Activated CD4-positive, alpha-beta T cell treated with anti-CD3 and anti-CD28 coated beads for 24 hours (primary cell): ENCODE results near the gene RASGRP3.

ENCODE experiments used
- DNase-seq, 2 donors: peaks; one replicate each; pipeline ENCODE4 v3.0.0-alpha.2; 2020; ENCODE audit warnings: low read depth in 2 of 2

Gene RASGRP3

DNA sequence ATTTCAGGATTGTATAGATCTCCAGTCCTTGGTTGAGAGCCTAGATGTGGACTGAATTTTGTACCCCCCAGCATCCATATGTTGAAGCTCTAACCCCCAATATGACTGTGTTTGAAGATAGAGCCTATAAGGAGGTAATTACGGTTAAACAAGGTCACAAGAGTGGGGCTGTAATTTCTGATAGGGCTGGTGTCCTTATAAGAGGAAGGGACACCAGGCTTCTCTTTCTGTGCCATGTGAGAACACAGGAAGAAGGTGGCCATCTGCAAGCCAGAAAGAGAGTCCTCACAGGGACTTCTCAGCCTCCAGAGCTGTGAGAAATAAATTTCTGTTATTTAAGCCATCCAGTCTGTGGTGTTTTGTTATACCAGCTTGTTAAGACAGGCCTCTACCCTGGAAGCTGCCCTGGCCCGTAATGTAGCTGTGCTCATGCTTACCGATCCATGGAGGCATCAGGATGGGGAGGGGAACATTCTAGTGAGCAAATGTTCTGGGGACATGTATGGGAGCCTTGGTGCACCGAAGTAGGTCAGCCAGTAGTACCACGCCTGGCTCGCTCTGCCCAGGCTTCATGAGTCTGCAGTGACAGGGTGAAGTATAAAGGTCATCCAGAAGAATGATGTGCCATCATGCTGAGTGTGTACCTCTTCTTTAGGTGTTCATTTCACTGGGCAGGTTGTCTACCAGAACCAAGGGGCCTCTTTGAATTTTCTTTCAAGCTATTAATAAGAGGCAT, 16.1 kb downstream of the RASGRP3 start:
- DNase-seq, result no peak

DNA sequence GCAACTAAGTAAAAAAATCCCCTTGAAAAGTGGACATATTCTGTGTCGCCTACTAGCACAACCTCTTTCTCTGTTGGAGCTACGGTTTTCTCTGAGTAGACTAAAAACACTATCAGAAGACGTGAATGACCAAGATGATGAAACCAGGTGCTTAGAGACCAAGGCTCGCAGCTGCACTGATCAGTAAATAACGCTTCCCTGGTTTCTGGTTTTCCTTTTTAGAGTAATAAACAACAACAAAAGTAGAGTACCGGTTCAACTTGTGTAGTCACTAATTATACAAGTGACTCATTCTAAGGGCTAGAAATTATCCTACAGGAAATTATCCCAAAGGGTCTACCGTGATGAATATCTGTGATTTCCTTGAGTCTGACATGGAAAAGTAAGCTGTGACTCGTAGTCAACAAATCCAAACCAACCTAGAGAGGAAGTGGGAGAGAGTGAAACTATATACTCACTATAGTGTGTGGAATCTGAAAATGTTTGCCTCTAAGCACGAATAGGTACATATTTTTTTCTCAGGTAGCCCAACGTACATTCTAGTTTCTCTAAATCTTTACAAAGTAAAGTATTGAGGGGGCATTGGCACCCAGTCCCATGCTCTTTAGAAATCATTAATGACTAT, 17.8 kb downstream of the RASGRP3 start:
- DNase-seq, result no peak

DNA sequence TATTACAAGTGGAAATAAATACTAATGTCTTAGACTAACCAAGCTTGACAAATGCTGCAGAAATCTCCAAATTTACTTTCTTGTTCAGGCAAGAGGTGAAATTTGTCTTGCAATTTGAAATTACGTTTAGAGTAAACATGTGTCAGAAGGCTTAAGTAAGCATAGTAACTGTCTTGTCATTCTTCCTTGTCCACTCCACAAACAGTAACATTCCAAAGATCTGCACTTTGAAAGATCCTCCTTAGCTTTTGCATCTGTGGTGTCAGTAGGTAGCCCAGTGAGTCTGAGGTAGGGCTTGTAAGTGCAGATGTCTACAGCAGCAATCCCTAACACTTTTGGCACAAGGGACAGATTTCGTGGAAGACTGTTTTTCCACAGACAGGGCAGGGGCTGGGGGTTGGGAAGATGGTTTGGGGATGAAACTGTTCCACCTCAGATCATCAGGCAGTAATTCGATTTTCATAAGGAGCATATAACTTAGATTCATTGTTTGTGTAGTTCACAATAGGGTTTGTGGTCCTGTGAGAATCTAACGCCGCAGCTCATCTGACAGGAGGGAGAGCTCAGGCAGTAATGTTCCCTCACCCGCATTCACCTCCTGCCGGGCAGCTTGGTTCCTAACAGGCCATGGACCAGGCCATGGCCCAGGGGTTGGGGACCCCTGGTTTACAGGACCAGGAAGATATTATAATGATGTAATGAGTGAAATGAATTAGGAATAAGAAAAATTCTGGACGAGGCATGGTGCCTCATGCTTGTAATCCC, 18.6 kb downstream of the RASGRP3 start:
- no peak for DNase-seq

DNA sequence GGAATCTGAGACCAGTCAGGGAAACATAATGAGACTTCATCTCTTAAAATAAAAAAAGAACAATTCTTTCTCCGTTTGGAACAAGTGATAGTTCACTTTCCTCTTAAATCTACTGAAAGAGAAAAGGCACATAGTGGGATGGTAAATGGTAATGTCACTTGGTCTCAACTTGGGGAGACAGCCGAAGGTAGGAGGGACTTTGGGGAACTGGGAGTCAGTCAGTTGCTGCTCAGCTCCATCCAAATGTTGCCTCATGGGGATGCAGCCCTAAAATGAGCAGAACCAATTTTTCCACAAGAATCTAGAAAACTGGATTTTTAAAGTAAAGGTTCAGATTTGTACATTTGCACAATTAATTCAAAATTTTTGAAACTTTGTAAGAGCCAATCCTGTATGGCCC, 19.2 kb downstream of the RASGRP3 start:
- DNase-seq, result no peak

DNA sequence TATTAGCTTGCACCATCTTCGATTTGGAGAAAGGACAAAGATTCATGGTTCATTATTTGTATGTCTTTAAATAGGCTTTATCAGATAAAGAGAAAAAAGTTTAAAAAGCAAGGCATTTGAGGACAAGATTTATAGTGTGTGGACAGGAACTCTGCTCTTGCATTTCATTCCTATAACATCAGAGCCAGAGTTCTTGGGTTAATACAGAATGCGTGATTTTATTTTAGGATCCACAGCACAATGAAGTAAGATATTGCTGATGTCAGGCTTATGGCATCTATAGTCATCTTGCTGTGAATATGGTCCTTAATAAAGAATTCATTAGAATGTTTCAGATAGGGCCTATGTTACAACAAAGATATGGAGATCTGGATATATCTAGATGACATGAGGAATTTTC, 19.7 kb downstream of the RASGRP3 start:
- DNase-seq, result no peak

DNA sequence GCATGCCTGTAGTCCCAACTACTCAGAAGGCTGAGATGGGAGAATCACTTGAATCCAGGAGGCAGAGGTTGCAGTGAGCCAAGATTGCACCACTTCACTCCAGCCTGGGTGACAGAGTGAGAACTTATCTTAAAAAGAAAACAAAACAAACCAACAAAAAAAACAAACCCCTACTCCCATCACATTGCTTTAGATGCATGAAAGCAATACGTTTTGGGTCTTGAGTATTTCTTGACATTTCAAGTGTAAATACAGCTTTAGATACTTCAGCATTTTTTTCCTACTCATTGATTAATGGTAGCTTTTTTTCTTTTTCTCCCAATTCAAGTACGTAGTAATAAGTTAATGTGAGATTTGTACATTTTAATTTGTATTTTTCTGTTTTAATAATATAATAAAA, 20.3 kb downstream of the RASGRP3 start:
- no peak for DNase-seq

DNA sequence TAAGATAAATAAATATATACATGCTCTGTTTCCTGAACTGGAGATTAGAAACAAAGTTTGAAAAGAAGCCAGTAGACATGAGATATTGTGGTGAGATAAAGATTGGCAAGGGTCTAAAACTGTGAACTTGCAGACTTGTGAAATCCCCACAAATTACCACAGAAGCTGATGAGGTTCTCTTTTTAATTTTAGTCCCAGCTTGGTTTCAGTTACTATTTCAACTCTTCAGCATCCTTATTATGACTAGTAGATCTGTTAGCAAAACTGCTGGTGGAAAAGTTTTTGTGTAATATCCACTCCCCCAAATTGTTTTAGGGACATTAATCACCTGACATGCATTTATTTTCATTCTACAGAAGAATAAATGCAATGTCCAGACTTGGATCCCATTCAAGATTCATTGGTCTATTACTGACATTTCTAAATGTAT, 20.8 kb downstream of the RASGRP3 start:
- DNase-seq, result no peak

DNA sequence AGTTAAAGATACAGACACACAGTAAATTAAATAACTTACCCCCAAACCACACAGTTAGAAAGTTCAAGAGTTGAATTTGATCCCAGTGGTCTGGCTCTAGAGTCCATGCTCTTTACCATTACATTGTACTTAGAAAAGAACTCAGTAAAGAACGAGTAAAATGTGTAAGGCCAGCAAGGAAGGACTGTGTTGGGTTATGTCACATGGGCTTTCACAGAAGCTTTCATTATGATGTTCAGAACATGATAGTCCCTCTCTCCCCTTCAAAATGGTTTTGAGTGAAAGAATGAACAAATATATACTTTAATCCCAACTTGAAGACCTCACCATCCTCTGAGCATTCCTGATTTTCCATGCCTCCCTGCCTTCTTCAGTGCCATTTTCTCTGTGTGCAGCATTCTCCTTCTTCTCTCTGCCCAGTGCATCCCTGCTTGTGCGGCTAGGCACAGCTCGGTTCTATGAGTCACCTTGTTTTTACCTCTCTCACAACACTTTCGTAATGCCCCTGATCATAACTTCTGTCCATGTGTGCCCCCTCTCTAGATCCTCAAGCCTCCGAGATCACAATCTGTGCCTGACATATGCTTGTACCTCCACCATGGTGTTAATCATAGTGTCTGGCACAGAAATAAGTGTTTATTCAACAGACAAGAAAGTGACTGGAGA, 22.0 kb downstream of the RASGRP3 start:
- no peak for DNase-seq

DNA sequence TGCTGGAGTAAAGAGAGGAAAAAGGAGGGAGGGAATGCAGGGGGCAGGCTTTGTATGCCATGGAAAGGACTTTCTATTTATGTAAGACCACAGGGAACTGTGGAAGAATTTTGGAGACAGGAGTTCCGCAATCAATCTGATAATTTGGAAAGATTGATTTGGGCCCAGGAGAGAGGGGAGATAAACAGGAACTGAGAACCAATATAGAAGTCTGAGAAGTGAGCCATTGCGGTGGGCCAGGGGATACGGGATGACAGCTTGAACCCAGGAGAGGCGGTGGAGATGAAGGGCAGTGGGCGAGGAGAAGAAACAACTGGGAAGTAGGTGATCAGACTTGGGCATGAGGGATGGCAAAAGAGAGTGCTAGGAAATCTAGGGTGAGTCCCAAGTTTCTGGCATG, 23.7 kb downstream of the RASGRP3 start:
- no peak for DNase-seq

DNA sequence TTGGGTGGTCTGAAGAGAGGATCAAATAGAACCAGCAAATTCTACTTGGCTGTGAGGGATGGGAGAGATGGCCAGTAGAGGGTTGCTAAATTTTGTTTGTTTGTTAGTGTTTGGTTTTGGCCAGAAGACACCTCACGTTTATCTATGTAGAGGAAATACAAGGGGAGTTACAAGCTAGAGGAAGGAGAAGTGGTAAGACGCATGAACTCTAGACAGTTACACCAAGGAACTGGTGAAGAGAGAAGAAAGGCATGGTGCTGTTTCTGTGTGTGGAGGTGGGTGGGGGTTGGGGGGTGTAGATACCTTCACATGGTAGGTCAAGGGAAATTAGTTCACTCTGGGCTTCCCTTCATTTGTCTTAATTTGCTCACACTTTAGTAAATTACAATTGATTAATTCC, 25.6 kb downstream of the RASGRP3 start:
- no peak for DNase-seq

DNA sequence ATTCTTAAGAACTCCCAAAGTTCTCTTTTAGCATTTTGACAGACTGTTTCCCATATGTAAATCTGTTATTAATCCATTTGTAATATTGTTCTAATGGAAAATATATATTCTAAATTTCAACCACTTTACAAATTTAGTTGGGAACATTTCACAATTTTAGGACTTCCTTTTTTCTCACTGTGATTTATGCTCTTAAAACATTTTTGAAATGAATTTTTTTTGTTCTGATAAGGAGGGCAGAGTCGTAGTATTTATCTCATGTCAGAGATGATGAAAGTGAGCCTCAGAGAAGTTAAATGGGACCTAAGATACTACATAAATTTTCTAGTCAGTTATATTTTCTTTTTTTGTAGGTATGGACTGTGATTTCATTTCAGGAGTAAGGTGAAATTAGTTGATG, 26.6 kb downstream of the RASGRP3 start:
- DNase-seq, result no peak

DNA sequence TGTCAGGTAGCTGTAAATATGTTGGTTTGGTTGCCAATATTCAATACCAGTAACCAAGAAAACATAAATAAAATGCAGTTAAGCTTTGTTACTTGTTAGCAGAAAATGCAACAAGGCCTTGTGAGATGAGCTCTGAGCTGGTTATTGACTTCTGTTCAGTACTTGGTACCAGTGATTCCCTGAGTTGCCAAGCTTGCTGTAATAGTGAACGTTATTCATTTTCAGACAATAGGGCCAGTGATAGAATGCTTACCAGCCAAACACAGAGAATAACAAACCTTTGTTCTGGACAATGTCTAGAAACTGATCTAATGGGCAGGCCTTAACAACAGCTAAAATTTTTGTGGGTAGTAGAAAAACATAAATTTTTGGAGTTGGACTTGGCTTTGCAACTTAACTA, 29.5 kb downstream of the RASGRP3 start:
- no peak for DNase-seq

DNA sequence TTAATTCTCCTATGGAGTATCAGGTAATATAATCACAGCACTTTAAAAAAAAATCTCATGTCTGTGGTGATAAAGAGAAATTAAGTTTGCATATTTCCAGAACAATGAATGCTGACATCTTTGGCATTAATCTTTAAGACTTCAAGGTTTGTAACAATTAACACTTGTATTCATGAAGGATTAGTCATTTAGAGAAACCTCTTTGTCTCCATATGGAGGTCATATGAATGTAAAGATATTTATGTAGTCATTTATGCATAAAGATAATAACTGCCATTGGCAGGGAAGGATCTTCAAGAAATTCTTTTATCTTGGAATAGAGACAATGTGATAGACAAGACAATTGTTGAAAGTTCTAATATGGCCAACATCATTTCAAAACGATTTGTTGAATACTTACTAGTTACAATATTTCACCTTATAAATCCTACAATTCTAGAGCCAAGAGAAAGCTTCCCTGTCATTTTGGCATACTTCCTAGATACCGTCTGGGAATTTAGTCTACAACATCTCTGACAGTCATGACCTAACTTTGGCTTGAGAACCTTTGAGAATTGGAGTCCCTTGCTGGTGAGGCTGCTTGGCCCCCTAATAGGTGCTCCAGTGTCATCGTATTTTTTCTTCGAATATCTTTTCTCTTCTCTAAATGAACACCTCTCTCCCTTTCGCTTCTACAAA, 33.6 kb downstream of the RASGRP3 start:
- DNase-seq, result no peak

DNA sequence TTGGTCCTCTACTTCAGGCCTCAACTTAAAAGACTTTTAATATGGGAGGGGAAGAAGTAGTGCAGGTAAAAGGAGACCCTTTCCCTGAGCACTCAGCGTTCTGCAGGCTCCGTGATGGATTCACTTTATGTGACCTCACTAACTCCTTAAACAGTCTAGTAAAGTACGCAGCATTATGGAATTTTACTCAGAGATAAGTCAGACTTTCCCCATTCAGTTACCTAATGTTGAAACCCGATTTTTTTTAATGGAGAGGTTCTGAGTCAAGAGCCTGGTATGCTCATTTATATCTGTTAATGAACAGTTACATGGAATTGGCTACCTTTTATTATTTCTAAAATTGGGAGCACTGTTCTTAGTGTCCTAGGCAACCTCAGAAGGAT, 34.1 kb downstream of the RASGRP3 start:
- DNase-seq, result no peak

DNA sequence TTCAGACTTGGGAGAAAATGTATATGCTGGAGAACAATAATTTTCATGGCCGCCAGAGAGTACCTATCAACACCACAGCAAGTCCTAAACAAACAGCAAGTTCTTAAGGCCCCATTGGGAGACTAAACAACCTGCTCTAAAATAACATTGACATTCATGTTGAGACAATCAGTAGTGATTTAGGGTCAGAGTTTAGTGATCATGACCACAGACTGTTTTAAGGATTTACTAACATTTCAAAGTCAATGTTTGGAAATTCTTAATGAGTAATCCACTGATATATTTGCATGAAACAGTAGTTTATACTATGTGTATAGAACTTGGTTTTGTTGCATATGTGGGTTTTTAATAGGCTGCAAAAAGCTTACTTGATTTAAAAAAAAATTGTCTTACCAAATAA, 34.7 kb downstream of the RASGRP3 start:
- no peak for DNase-seq

DNA sequence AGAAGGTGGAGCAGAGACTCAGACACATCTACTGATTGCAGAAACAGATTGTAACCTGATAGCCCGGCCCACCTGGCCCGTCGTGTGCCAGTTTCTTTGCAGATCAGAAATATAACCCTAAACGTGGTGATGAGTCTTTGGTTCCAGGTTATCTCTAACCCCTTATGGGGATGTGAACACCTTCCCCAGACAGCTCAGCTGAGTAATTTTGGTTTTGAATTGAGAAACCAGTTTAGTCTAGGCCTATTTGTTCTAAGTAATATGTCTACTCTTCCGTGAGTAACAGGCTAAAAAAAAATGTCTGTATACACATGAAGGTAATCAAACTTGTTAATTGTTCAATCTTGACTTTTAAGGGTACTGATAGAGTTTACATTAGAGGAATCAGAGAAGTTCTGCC, 35.7 kb downstream of the RASGRP3 start:
- no peak for DNase-seq

DNA sequence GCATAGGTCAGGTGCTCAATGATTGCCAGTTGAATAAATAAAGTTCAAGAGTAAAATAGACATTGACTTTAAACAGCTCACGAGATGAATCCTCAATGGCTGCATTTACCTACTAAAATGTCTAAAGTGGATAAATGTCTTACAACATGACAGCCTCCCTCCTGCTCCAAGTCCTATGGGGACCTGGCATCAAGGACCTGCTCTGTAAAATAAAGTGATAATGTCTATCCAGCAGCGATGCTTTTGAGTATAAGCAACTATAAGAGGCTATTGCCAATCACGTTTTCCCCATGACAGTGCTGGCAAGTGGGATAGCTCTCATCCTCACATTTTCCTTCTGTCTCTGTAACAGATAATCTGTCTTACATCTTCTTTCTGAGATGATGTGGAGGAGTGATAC, 37.0 kb downstream of the RASGRP3 start:
- no peak for DNase-seq

DNA sequence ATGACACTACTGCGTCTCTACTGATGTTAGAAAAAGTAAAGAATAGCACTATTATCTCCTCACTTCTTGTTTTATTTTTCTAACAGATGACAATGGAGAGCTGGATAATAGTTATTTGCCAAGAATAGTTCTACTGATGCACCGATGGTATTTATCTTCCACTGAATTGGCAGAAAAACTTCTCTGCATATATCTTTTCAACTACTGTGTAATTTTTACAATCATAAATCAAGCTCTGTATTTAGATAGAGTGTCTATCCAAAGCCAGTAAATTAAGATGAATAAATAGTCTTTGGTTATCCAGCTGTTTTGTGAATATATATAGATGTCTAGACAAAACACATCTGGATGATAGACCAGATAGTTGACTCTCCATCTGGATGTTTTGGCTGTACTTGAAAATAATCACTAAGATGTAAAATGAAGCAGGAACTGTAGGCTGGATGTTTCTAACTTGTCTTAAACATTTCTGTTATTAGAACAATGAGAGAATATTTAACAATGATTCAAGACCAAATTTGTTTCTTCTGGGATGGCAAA, 40.1 kb downstream of the RASGRP3 start:
- DNase-seq, result no peak

DNA sequence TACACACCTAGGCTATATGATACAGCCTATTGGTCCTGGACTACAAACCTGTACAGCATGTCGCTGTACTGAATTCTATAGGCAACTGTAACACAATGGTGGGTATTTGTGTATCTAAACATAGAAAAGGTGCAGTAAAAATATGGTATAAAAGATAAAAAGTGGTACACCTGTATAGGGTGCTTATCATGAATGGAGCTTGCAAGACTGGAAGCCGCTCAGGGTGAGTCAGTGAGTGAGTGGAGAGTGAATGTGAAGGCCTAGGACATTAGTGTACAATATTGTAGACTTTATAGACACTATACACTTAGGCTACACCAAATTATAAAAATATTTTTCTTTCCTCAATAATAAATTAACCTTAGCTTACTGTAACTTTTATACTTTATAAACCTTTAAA, 41.8 kb downstream of the RASGRP3 start:
- DNase-seq, result no peak

DNA sequence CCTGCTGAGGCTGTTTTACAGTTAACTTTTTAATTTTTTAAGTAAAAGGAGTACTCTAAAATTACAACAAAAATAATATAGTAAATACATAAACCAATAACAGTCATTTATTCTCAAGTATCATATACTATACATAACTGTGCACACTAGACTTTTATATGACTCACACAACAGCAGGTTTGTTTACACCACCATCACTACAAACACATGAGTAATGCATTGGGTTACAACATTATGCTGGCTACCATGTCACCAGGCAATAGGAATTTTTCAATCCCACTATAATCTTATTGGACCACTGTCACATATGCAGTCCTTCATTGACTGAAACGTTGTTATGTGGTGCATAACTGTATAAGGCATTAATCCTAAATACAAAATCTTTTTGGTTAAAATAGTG, 42.5 kb downstream of the RASGRP3 start:
- no peak for DNase-seq

DNA sequence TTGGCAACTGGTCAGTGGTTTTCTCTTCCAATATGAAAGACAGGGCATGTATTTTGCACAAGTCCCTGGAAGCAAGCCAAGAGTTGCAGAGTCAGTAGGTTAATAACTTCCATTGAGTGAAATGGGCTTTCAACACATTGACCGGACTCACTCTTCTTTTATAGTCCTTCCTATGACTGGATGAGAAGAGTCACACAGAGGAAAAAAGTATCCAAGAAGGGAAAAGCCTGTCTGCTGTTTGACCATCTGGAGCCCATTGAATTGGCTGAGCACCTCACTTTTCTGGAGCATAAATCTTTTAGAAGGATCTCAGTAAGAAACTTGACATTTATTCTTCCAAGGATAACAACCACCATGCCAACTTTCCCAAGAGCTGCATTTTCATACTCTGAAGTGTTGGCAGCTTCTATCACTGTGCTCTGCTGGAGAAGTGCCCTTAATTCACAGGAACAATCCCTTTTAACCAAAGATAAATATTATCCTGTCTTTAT, 45.4 kb downstream of the RASGRP3 start:
- DNase-seq, result no peak

DNA sequence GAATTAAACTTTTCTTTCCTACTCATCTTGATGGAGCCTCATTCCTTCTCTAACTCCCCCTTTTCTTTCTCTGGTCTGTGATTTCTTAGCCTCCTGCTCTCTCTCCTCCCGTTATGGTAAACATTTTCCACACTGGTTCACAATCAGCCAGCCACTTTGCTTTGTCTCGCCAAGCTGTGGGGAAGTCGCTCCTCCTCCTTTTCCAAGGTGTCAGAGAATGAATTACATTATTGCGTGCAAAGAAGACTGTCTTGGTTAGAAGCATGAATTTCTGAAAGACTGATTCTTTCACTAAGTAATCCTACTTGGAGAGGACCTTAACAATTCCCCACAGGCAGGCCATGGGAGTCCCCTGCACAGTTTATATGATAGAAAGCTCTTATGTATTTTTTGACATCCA, 46.1 kb downstream of the RASGRP3 start:
- DNase-seq, result no peak
